ENCODE measurements around the gene LIMS2.

Gene LIMS2

GRCh38 chr2:127618551-127619202 is 56.7 kb downstream of the LIMS2 start:
- Histone ChIP-seq H3K4me3 (no peak overlapping the region), H3K27ac (no peak overlapping the region)

- Histone ChIP-seq H3K4me3 (no peak overlapping the region), H3K27ac (no peak overlapping the region)
These were observed 59.7 kb downstream of the LIMS2 start for GRCh38 chr2:127615511-127616166.

GRCh38 chr2:127614731-127615130 is 60.6 kb downstream of the LIMS2 start:
- Histone ChIP-seq H3K4me3 (no peak overlapping the region), H3K27ac (no peak overlapping the region)

GRCh38 chr2:127614246-127614645 is 61.1 kb downstream of the LIMS2 start:
- Histone ChIP-seq H3K27ac (no peak overlapping the region), H3K4me3 (no peak overlapping the region)

GRCh38 chr2:127612111-127612822 is 63.1 kb downstream of the LIMS2 start:
- H3K27ac ChIP-seq: no peak overlapping the region
- H3K4me3 ChIP-seq: no peak overlapping the region

GRCh38 chr2:127611076-127611925 is 64.0 kb downstream of the LIMS2 start:
- Histone ChIP-seq H3K4me3 (no peak overlapping the region), H3K27ac (no peak overlapping the region)

- no peak overlapping the region for H3K4me3 ChIP-seq
- H3K27ac ChIP-seq: no peak overlapping the region
These were observed 64.8 kb downstream of the LIMS2 start for GRCh38 chr2:127610561-127610960.

GRCh38 chr2:127609818-127610217 is 65.5 kb downstream of the LIMS2 start:
- Histone ChIP-seq H3K4me3 (no peak overlapping the region), H3K27ac (no peak overlapping the region)

- no peak overlapping the region for H3K27ac ChIP-seq
- no peak overlapping the region for H3K4me3 ChIP-seq
These were observed 66.1 kb downstream of the LIMS2 start for GRCh38 chr2:127609031-127609751.

- no peak overlapping the region for H3K4me3 ChIP-seq
- no peak overlapping the region for H3K27ac ChIP-seq
These were observed 67.0 kb downstream of the LIMS2 start for GRCh38 chr2:127608061-127609030.

GRCh38 chr2:127607399-127607908 is 67.9 kb downstream of the LIMS2 start:
- H3K4me3 ChIP-seq: no peak overlapping the region
- H3K27ac ChIP-seq: no peak overlapping the region

GRCh38 chr2:127606625-127607398 is 68.5 kb downstream of the LIMS2 start:
- H3K27ac ChIP-seq: no peak overlapping the region
- H3K4me3 ChIP-seq: no peak overlapping the region

- H3K27ac ChIP-seq: no peak overlapping the region
- no peak overlapping the region for H3K4me3 ChIP-seq
These were observed 69.6 kb downstream of the LIMS2 start for GRCh38 chr2:127605691-127606263.

- no peak overlapping the region for H3K27ac ChIP-seq
- H3K4me3 ChIP-seq: no peak overlapping the region
These were observed 70.3 kb downstream of the LIMS2 start for GRCh38 chr2:127604986-127605385.

- no peak overlapping the region for H3K4me3 ChIP-seq
- H3K27ac ChIP-seq: no peak overlapping the region
These were observed 76.1 kb downstream of the LIMS2 start for GRCh38 chr2:127599211-127599610.

- H3K27ac ChIP-seq: no peak overlapping the region
- no peak overlapping the region for H3K4me3 ChIP-seq
These were observed 76.6 kb downstream of the LIMS2 start for GRCh38 chr2:127598711-127599110.

- no peak overlapping the region for H3K27ac ChIP-seq
- no peak overlapping the region for H3K4me3 ChIP-seq
These were observed 77.3 kb downstream of the LIMS2 start for GRCh38 chr2:127597984-127598380.
